GM12878 (cell line): ENCODE results near the gene DTD2.

ENCODE experiments used
- CBX3 ChIP-seq: fragments of 200-600 bp; sonication (generic); IDR thresholded peaks from 2 replicates; pipeline ENCODE4 v1.6.1; 2016; ENCODE audit warnings: low read depth, borderline replicate concordance
- CTCF ChIP-seq, 3 experiments: IDR thresholded peaks in 2 of 3; conservative IDR thresholded peaks in 1 of 3; 2 replicates each; pipeline ENCODE4 v1.5.1; 2011; ENCODE audit warnings: low read depth in 3 of 3, low read length in 3 of 3, mild to moderate bottlenecking in 3 of 3, control low read depth in 2 of 3, moderate library complexity in 2 of 3, inconsistent platforms in 1 of 3, mixed read lengths in 1 of 3; ENCODE audit not compliant: control insufficient read depth in 2 of 3, insufficient read depth in 1 of 3; ENCODE audit errors: extremely low read depth in 1 of 3
- JUND ChIP-seq: IDR thresholded peaks from 2 replicates; pipeline ENCODE4 v1.6.1; 2012; ENCODE audit warnings: low read depth, mild to moderate bottlenecking, low read length, improper control_type of control experiment, moderate library complexity
- MXI1 ChIP-seq: fragments of 150-350 bp; IDR thresholded peaks from 2 replicates; pipeline ENCODE4 v1.6.1; 2011; ENCODE audit warnings: low read depth, mild to moderate bottlenecking, inconsistent platforms, low read length, improper control_type of control experiment
- POLR2AphosphoS5 ChIP-seq: IDR thresholded peaks from 2 replicates; pipeline ENCODE4 v1.6.1; 2011; ENCODE audit warnings: mild to moderate bottlenecking, low read length, inconsistent platforms
- TAF1 ChIP-seq: IDR thresholded peaks from 2 replicates; pipeline ENCODE4 v1.6.1; 2011; ENCODE audit warnings: mild to moderate bottlenecking, low read depth, low read length, borderline replicate concordance

DNA sequence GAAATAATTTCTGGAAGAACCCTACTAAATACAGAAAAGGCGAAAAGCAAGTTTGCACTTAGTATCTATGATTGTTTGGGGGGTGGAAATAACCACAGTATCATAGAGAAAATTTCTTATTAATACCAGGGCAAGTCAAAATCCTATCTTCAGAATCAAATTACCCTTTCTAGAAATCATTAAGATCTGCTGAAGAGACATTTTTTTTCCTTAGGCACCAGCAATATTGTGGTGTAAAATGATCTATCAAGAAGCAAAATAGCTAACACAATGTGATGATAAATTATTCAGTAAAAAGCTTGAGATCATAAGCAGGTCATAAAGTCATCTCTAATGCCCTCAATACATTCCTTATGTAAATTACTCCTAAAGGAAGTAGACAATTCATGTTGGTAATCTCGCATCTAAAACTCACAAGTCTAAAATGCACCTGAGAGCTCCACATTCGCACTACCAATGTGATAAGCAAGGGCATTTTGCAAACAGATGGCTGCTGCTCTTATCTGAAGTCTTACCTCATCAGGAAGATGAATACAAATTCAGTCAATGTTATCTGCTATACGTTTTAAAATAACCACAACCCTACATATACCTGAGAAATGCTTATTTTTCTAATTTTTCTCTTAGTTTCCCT, 51.6 kb downstream of the DTD2 start:
- TF ChIP-seq CTCF (IDR thresholded peaks at IDR 0.05 in 2 of 3, conservative IDR thresholded peaks at IDR 0.05 in 1 of 3; ENCODE audit: control insufficient read depth in 2 of 3, extremely low read depth in 1 of 3, insufficient read depth in 1 of 3, low read depth in 3 of 3, low read length in 3 of 3) (no peak), JUND (no peak), POLR2AphosphoS5 (no peak), MXI1 (no peak), CBX3 (no peak), TAF1 (no peak)
